ENCODE results near the gene UFSP2.

- TF ChIP-seq EZH2 (IDR thresholded peaks at IDR 0.05) (no peak), POLR2AphosphoS5 (IDR thresholded peaks at IDR 0.05; ENCODE audit: borderline replicate concordance, low read depth, low read length) (no peak)
Observed at GRCh38 chr4:185374573-185374972, 51.2 kb downstream of the UFSP2 start.
